Adrenal gland (tissue), 12 donors: ENCODE results near the gene TP53TG5. TPM values are rescaled to one million over a fixed set of nuclear protein-coding genes. Genes with fewer than 3 reads are reported as not detected.

Experiments used
- DNase-seq, 7 donors: peaks; one replicate each; pipeline ENCODE4 v3.0.0-alpha.2; 2019 to 2020
- H3K27ac ChIP-seq, 5 donors: fragments of 200-600 bp; sonication (generic) in 4 of 5; 1 replicate in 3 of 5; 2 replicates in 2 of 5; pipeline versions ENCODE4 v1.5.1 to v1.8.0; 2016 to 2020; ENCODE audit warnings: mild to moderate bottlenecking in 1 of 5
- H3K27me3 ChIP-seq: fragments of 200-600 bp; 2 replicates; pipeline ENCODE4 v1.8.0; 2021
- H3K36me3 ChIP-seq, 2 donors: fragments of 200-600 bp; replicated peaks in 1 of 2; 1 replicate in 1 of 2; 2 replicates in 1 of 2; pipeline versions ENCODE4 v1.5.1 to v1.8.0; 2018 to 2022
- H3K4me1 ChIP-seq, 2 donors: fragments of 200-600 bp; replicated peaks in 1 of 2; 1 replicate in 1 of 2; 2 replicates in 1 of 2; pipeline versions ENCODE4 v1.5.1 to v1.8.0; 2018 to 2021
- H3K4me3 ChIP-seq, 4 donors: fragments of 200-600 bp; sonication (generic) in 3 of 4; one replicate each; pipeline ENCODE4 v1.5.1; 2016 to 2018
- H3K9me3 ChIP-seq, 3 donors: fragments of 200-600 bp; sonication (generic) in 1 of 3; replicated peaks in 1 of 3; 1 replicate in 2 of 3; 2 replicates in 1 of 3; pipeline versions ENCODE4 v1.5.1 to v1.8.0; 2016 to 2021
- CTCF ChIP-seq, 6 experiments: fragments of 450-650 bp in 4 of 6; fragments of 200-600 bp in 2 of 6; sonication (generic) in 1 of 6; IDR thresholded peaks; 1 replicate in 5 of 6; 2 replicates in 1 of 6; pipeline versions ENCODE4 v1.5.1 to v1.8.0; 2016 to 2021; ENCODE audit warnings: antibody characterized with exemption in 6 of 6, mild to moderate bottlenecking in 2 of 6, moderate library complexity in 1 of 6
- POLR2A ChIP-seq, 2 donors: fragments of 450-650 bp; IDR thresholded peaks; one replicate each; pipeline ENCODE4 v1.6.1; 2017; ENCODE audit warnings: antibody characterized with exemption in 2 of 2, mild to moderate bottlenecking in 2 of 2, moderate library complexity in 1 of 2
- WGBS, 4 donors: extraction: QIAGEN DNeasy Blood & Tissue Kit in 2 of 4; methylation state at CpG; one replicate each; pipeline versions ENCODE4 v1.1.5 to v1.1.7; 2013 to 2017; 5-methylcytosine and 5-hydroxymethylcytosine counted together
- intact Hi-C, 2 donors: fragments of 100-400 bp; cut with DNase I; formaldehyde crosslinking; loops; one replicate each; pipeline versions ENCODE4 v1.14.1 to v1.15.0; 2022 to 2023
- polyA plus RNA-seq, 3 donors: library from polyadenylated mRNA; stranded (reverse); fragments of 200-250 nt in 2 of 3; fragments of 350-450 nt in 1 of 3; fragmentation: Illumina TruSeq in 1 of 3; extraction: RNeasy Lipid Tissue Mini Kit (QIAGEN cat#74804) in 1 of 3; gene quantifications; one replicate each; pipeline ENCODE4 v1.2.3, GENCODE V29; 2013 to 2014
- total RNA-seq, 9 donors: library from RNA; depleted of rRNA in 4 of 9; stranded (reverse); fragments of >200 nt in 4 of 9; fragments of 120-200 nt in 1 of 9; fragmentation: NEBNext Ultra II Directional in 1 of 9; extraction: Animal tissue kit (Norgen Biotek cat#: 25700) in 1 of 9; gene quantifications; one replicate each; pipeline versions ENCODE4 v1.1.0 to v1.2.4, GENCODE V29; 2013 to 2023
- donor health status: healthy with polysubstance abuse.
- donor health status: Bipolar disorder and iron deficiency.
- donor health status: DM: yes; HTN: yes; CAD: no.
- donor health status: DM: no; HTN: no; CAD: no.
- donor health status: DM: no; HTN: no; CAD: no.
- donor health status: DM: yes; HTN: yes; CAD: no.

The TP53TG5 gene
- total and polyA plus RNA-seq, 12 donors = 0.24 to 0.78 (median 0.49) TPM; not detected in 8

- H3K27ac ChIP-seq = peak overlapping the region; percentile 61 to 97 (median 89)
- WGBS, 4 donors = 68 to 73% (median 71%) methylated on average over 8 to 9 of the region's 9 CpGs
- no peak overlapping the region for H3K4me3 ChIP-seq
- peak in 3 of 7 donors; percentile 40 to 68 (median 47) for DNase-seq
- TF ChIP-seq POLR2A (IDR thresholded peaks at IDR 0.05) (no peak), CTCF (IDR thresholded peaks at IDR 0.05) (no peak)
- no peaks in the 10 kb centered on the region for H3K27me3 ChIP-seq
- H3K4me1 ChIP-seq = peaks cover 40 to 54% of the 10 kb centered on the region in 2 donors
- H3K9me3 ChIP-seq = no peaks in the 10 kb centered on the region
- H3K36me3 ChIP-seq = no peaks in the 10 kb centered on the region
- intact Hi-C loops = no loop called here
Measured at GRCh38 chr20:45359406-45360148, 18.5 kb downstream of the TP53TG5 start.

- Histone ChIP-seq H3K27me3 (no peaks in the 10 kb centered on the region), H3K27ac (peak overlapping the region; percentile 61 to 97 (median 89)), H3K4me3 (no peak overlapping the region), H3K4me1 (peaks cover 41 to 55% of the 10 kb centered on the region in 2 donors), H3K9me3 (no peaks in the 10 kb centered on the region), H3K36me3 (no peaks in the 10 kb centered on the region)
- intact Hi-C loops = no loop called here
- 18 to 30% (median 28%) methylated on average over 7 of the region's 7 CpGs for WGBS, 4 donors
- peak; percentile 64 to 94 (median 85) for DNase-seq
- TF ChIP-seq POLR2A (IDR thresholded peaks at IDR 0.05) (peak in 1 of 2 donors; percentile 55), CTCF (IDR thresholded peaks at IDR 0.05) (no peak)
Measured at GRCh38 chr20:45359069-45359405, 19.1 kb downstream of the TP53TG5 start.

- H3K27ac ChIP-seq = peak overlapping the region; percentile 61 to 97 (median 89)
- peaks cover 41 to 49% of the 10 kb centered on the region in 2 donors for H3K4me1 ChIP-seq
- WGBS, 4 donors = 7 to 14% (median 11%) methylated on average over 9 to 10 of the region's 10 CpGs
- intact Hi-C loops = no loop called here
- H3K36me3 ChIP-seq = no peaks in the 10 kb centered on the region
- H3K9me3 ChIP-seq = no peaks in the 10 kb centered on the region
- TF ChIP-seq POLR2A (IDR thresholded peaks at IDR 0.05) = peak; percentile 14 to 77
- no peak for TF ChIP-seq CTCF (IDR thresholded peaks at IDR 0.05)
- no peaks in the 10 kb centered on the region for H3K27me3 ChIP-seq
- peak overlapping the region in 2 of 4 donors; percentile 2 to 15 for H3K4me3 ChIP-seq
- peak; percentile 81 to 96 (median 95) for DNase-seq
Measured at GRCh38 chr20:45358282-45359068, 19.6 kb downstream of the TP53TG5 start.
